Measurements from ENCODE around the gene ESRRA. TPM values are rescaled to one million over a fixed set of nuclear protein-coding genes. Genes with fewer than 3 reads are reported as not detected.
A peak's percentile ranks its signal among the peaks of the same experiment; 100 is the strongest.

The ESRRA gene
- total and polyA plus RNA-seq, 9 of the 15 experiments (the other 6 are each of a cell fraction or from before 2014, with no cell fraction given), result 0.27 to 89.7 (median 23.7) TPM

DNA sequence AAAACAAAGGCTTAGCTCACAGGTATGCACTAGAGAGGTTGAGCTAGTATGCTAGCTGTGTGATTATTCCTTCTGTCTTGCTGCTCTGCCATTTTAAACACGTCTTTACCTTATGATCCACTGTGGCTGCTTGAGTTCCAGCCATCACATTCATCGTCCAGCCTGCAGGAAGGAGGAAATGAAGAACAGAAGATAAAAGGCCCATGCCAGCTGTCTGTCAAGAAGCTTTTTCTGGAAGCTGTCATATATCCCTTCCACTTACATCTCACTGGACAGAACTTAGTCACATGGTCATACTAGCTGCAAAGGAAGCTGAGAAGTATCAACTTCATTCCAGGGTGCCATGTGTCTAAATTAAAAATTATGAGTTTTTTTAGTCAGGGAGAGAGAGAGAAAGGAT, 22.1 kb downstream of the ESRRA start:
- POLR2A ChIA-PET, result interaction anchor here (1.5 kb wide), 1 partner anchor 10 kb away, joined by 6 read pairs; the partner anchor contains the start of genes PRDX5 and TRMT112
- TF ChIP-seq MAFG (tag; conservative IDR thresholded peaks at IDR 0.05), result no peak
- TF ChIP-seq ZNF77 (CRISPR knock-in tag; IDR thresholded peaks at IDR 0.05), result no peak
- peak; percentile 29; the same call in 1 of the 2 replicates for TF ChIP-seq USF2 (CRISPR knock-in tag; IDR thresholded peaks at IDR 0.05)
- TF ChIP-seq NFYB (IDR thresholded peaks at IDR 0.05; ENCODE audit: extremely low read depth, insufficient read length), result peak; percentile 32
- TF ChIP-seq MTF1 (CRISPR knock-in tag; IDR thresholded peaks at IDR 0.05; ENCODE audit: borderline replicate concordance), result no peak
- TF ChIP-seq ZNF445 (CRISPR knock-in tag; IDR thresholded peaks at IDR 0.05; ENCODE audit: low read depth), result no peak
- peak; percentile 91 for TF ChIP-seq SMARCA5 (IDR thresholded peaks at IDR 0.05)
- TF ChIP-seq, protein P1, sequence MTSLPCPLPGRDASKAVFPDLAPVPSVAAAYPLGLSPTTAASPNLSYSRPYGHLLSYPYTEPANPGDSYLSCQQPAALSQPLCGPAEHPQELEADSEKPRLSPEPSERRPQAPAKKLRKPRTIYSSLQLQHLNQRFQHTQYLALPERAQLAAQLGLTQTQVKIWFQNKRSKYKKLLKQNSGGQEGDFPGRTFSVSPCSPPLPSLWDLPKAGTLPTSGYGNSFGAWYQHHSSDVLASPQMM (CRISPR knock-in tag; IDR thresholded peaks at IDR 0.05), result no peak
- TF ChIP-seq PHTF2 (CRISPR knock-in tag; IDR thresholded peaks at IDR 0.05), result no peak
- no peak for TF ChIP-seq CBFA2T3 (IDR thresholded peaks at IDR 0.05)
- no peak for TF ChIP-seq ZNF121 (CRISPR knock-in tag; conservative IDR thresholded peaks at IDR 0.05)
- no peak for TF ChIP-seq ZNF184 (CRISPR knock-in tag; IDR thresholded peaks at IDR 0.05)
- no peak for TF ChIP-seq MTA3 (IDR thresholded peaks at IDR 0.05; ENCODE audit: borderline replicate concordance)
- no peak for TF ChIP-seq KDM4B (IDR thresholded peaks at IDR 0.05; ENCODE audit: borderline replicate concordance in 2 of 2, low read depth in 1 of 2)
- no peak for TF ChIP-seq CEBPZ (IDR thresholded peaks at IDR 0.05; ENCODE audit: borderline replicate concordance, low read depth, low read length)
- TF ChIP-seq RAD21 (CRISPR knock-in tag; conservative IDR thresholded peaks at IDR 0.05 in 1 of 2, IDR thresholded peaks at IDR 0.05 in 1 of 2), result no peak
- 0 out of 2 replicates have a peak, but pooled peaks have one; percentile 28 for TF ChIP-seq RAD51 (IDR thresholded peaks at IDR 0.05; ENCODE audit: borderline replicate concordance, low read depth)
- TF ChIP-seq ZNF561 (CRISPR knock-in tag; conservative IDR thresholded peaks at IDR 0.05), result no peak
- TF ChIP-seq, protein P2, sequence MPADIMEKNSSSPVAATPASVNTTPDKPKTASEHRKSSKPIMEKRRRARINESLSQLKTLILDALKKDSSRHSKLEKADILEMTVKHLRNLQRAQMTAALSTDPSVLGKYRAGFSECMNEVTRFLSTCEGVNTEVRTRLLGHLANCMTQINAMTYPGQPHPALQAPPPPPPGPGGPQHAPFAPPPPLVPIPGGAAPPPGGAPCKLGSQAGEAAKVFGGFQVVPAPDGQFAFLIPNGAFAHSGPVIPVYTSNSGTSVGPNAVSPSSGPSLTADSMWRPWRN (IDR thresholded peaks at IDR 0.05; ENCODE audit: low read depth), result no peak
- TF ChIP-seq KDM1A (IDR thresholded peaks at IDR 0.05), result peak; percentile 33 to 51; a peak in 2 of 4 replicates

More for the DNA sequence above, 22.1 kb downstream of the ESRRA start:
- intact Hi-C loops (cut with micrococcal nuclease), result no loop called here
- Histone ChIP-seq H3K9ac (ENCODE audit: insufficient read depth in 1 of 2, low read depth in 2 of 2, low read length in 2 of 2) (no peak overlapping the region), H3K27ac (ENCODE audit: extremely low read depth, low read depth, low read length) (no peak overlapping the region), H3K9me1 (ENCODE audit: control insufficient read depth, insufficient read depth, low read length) (no peaks in the 10 kb centered on the region), H4K20me1 (replicated peaks; ENCODE audit: control insufficient read depth, insufficient read depth, low read length) (no peaks in the 10 kb centered on the region), H3K27me3 (ENCODE audit: control insufficient read depth in 2 of 2, insufficient read depth in 2 of 2, low read length in 2 of 2) (no peaks in the 10 kb centered on the region), H3K9me3 (replicated peaks; ENCODE audit: control insufficient read depth, insufficient read depth, low read depth, low read length) (no peaks in the 10 kb centered on the region; the same call in 1 of the 2 replicates), H3K36me3 (ENCODE audit: control insufficient read depth, insufficient read depth, low read length) (peaks cover 5% of the 10 kb centered on the region; the same call in 2 of the 3 replicates), H3K4me2 (ENCODE audit: insufficient read depth, low read length) (no peak overlapping the region), H3K4me1 (replicated peaks in 1 of 2; ENCODE audit: control insufficient read depth in 2 of 2, insufficient read depth in 2 of 2, low read length in 2 of 2) (peaks cover 18 to 44% of the 10 kb centered on the region in 2 experiments), H3K79me2 (ENCODE audit: control insufficient read depth, insufficient read depth, low read length) (no peaks in the 10 kb centered on the region), H3K4me3 (no peak overlapping the region), H2AFZ (ENCODE audit: low read depth, low read length) (no peak overlapping the region)
- in situ Hi-C loops (cut with MboI), result no loop called here
- no peak for FAIRE-seq
- WGBS (ENCODE audit: insufficient coverage, low coverage, missing lambda C conversion rate), result 15% methylated on average over 2 of the region's 2 CpGs
- CTCF ChIA-PET (ENCODE audit: low intra/inter-chr PET ratio), result no interaction called here
- no peak for ATAC-seq
- DNase-seq (ENCODE audit: extremely low read depth in 1 of 4, low spot score in 3 of 4), result no peak
- BruUV-seq (replicated peaks), result no TSS peak
